Skeletal muscle tissue (tissue), 4 donors: ENCODE results near the gene MGME1. TPM values are rescaled to one million over a fixed set of nuclear protein-coding genes. Genes with fewer than 3 reads are reported as not detected.
A peak's percentile ranks its signal among the peaks of the same experiment; 100 is the strongest.

ENCODE experiments used
- H3K27ac ChIP-seq: one replicate; pipeline ENCODE4 v1.7.0; 2013; ENCODE audit warnings: mild to moderate bottlenecking, low read depth, low read length, inconsistent platforms
- H3K27me3 ChIP-seq, 3 donors: one replicate each; pipeline ENCODE4 v1.7.0; 2013; ENCODE audit warnings: low read length in 3 of 3; ENCODE audit not compliant: control insufficient read depth in 3 of 3, insufficient read depth in 3 of 3
- H3K36me3 ChIP-seq, 3 donors: one replicate each; pipeline ENCODE4 v1.7.0; 2013; ENCODE audit warnings: low read length in 3 of 3; ENCODE audit not compliant: control insufficient read depth in 3 of 3, insufficient read depth in 3 of 3
- H3K4me1 ChIP-seq, 3 donors: one replicate each; pipeline ENCODE4 v1.7.0; 2013; ENCODE audit warnings: low read length in 3 of 3, mild to moderate bottlenecking in 3 of 3; ENCODE audit not compliant: control insufficient read depth in 3 of 3, insufficient read depth in 3 of 3
- H3K4me3 ChIP-seq, 3 donors: one replicate each; pipeline ENCODE4 v1.7.0; 2013; ENCODE audit warnings: low read length in 3 of 3
- H3K9ac ChIP-seq, 3 donors: one replicate each; pipeline ENCODE4 v1.7.0; 2013; ENCODE audit warnings: low read length in 3 of 3, mild to moderate bottlenecking in 3 of 3, moderate library complexity in 2 of 3, low read depth in 1 of 3
- H3K9me3 ChIP-seq, 3 donors: one replicate each; pipeline ENCODE4 v1.7.0; 2013; ENCODE audit warnings: low read length in 3 of 3; ENCODE audit not compliant: control insufficient read depth in 3 of 3
- total RNA-seq: library from RNA; depleted of rRNA; stranded (reverse); fragments of >200 nt; gene quantifications from one replicate; pipeline ENCODE4 v1.2.3, GENCODE V29; 2014
- donor health status: Osteomylitis.

The MGME1 gene, protein sequence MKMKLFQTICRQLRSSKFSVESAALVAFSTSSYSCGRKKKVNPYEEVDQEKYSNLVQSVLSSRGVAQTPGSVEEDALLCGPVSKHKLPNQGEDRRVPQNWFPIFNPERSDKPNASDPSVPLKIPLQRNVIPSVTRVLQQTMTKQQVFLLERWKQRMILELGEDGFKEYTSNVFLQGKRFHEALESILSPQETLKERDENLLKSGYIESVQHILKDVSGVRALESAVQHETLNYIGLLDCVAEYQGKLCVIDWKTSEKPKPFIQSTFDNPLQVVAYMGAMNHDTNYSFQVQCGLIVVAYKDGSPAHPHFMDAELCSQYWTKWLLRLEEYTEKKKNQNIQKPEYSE
- total RNA-seq, result 6.8 TPM

DNA sequence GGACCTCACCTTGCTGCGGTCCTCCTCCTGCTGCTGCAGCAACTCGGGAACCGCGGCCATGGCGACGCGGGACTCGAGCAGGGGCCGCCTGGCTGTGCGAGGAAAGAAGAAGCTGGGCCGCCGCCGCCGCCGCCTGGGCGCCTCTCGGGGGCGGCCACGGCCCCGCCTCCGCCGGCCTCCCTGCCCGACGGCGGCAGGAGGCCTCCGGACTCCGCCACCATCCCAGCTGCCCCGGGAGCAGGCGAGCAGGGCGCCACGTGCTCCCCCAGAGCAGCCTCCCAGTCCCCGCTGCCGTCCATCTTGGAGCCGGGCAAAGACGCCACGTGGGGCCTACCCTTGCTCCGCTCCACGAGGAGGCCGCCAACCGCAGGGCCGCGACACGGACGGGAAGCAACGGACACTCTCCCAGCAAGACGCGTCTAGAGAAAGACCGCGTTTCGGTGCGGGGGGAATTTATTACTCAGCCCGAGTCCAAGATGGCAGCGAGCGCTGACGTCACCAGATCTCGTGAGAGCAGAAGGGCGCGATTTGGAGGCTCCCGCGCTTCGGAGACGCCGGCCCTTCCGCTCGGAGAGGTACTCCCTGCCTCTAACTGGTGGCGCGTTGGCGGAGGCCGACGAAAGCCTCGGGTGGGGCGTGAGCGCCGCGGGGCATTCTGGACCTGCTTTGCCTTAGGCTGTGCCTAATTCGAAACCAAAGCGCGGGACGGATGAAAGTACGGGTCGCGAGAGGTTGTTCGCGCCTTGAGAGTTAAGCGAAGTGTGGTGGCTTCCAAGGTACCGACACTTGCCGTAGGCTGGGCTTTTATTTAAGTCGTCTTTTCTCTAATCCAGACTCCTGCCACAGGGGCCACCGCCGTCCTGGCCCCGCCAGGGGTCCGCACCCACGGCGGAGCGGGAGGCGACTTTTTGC is at the start of gene MGME1, which contains the start of gene SNX5:
Gene MGME1, plus strand, starts transcription at position 653 of the 912 bp plus-strand sequence. CDS start 842 bp downstream, outside the sequence.
Gene SNX5, minus strand, starts transcription at position 429 of the 912 bp plus-strand sequence. Its CDS starts 369 bp downstream, at position 60.
- no peaks in the 10 kb centered on the region for H3K9me3 ChIP-seq
- H3K9ac ChIP-seq, result peak within 1 kb of the TSS; percentile 93 to 97 (median 95)
- no peaks in the 10 kb centered on the region for H3K27me3 ChIP-seq
- peak within 1 kb of the TSS; percentile 96 for H3K27ac ChIP-seq
- peaks cover 35 to 64% (median 48%) of the 10 kb centered on the region in 3 donors for H3K4me1 ChIP-seq
- H3K36me3 ChIP-seq, result peaks cover 0 to under 1% (median 0%) of the 10 kb centered on the region in 3 donors
- H3K4me3 ChIP-seq, result peak within 1 kb of the TSS; percentile 97 to 98 (median 98)

DNA sequence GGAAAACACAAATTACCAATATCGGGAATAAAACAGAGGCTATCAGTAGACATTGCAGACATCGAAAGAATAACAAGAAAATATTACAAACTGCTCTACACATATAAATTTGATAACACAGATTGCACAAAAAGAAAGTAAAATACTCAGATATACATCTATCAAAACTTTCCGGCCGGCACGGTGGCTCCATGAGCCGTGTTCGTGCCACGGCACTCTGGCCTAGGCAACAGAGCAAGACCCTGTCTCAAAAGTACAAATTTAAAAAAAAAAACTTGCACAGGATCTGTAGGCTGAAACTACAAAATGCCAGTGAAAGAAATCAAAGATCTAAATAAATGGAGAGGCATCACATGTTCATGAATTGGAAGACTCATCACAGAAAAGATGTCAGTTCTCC is 49.7 kb upstream of the MGME1 start:
- Histone ChIP-seq H3K4me1 (no peaks in the 10 kb centered on the region), H3K9ac (no peak overlapping the region), H3K4me3 (no peak overlapping the region), H3K27me3 (no peaks in the 10 kb centered on the region), H3K27ac (no peak overlapping the region), H3K9me3 (no peaks in the 10 kb centered on the region), H3K36me3 (no peaks in the 10 kb centered on the region)

DNA sequence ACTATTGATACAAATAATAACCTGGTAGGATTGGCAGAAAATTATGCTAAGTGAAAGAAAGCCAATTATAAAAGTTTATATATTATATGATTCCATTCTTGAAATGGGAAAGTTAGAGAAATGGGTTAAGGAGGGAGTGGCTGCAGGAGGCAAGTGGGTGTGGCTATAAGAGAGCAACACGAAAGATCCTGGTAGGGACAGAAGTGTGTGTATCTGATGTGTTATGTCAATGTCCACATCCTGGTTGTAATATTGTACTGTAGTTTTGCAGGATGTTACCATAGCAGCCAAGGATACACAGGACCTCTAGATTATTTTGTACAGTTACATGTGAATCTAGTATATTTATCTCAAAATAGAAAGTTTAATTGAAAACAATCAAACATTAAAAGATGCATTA is 47.0 kb upstream of the MGME1 start:
- Histone ChIP-seq H3K36me3 (no peaks in the 10 kb centered on the region), H3K4me3 (no peak overlapping the region), H3K4me1 (peaks cover 0 to 7% (median 0%) of the 10 kb centered on the region in 3 donors)

DNA sequence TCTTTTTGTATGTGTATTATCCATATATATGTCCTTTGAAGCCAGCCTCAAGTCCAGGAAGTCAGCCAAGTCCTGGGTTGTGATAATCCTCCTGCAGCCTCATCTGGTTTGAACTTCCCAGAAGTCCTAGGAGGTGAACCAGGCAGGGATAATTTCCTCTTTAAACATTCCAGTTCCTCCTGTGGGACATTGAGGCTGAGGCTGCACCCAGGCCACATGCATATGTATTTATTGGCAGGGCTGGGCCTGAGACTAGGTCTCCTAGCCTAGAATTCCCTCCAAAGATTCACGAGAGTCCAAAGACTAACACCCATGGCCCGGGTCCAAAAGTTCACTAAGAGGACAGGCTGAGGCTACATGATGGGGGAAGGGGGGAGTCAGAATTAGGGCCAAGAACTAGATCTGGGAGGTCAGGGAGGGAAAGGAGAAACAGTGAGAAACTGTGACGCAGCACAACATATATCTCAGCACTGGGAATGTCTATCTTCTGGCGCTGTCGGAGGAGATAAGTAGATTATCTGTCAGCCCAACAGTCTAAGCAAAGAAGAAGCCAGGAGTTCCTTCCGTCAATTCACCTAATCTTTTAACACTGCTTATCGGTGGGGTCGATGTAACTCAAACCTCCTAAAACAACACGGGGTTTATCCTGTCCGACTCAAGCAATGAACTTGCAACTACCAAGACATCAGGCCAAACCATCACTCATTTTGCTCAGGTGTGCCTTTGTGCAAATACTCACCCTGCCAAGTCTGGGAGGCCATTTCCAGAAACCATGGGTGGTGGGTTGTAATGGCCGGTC is 43.5 kb upstream of the MGME1 start:
- Histone ChIP-seq H3K9me3 (no peaks in the 10 kb centered on the region), H3K36me3 (no peaks in the 10 kb centered on the region), H3K27me3 (no peaks in the 10 kb centered on the region), H3K27ac (no peak overlapping the region), H3K4me1 (peaks cover 14 to 20% (median 19%) of the 10 kb centered on the region in 3 donors), H3K4me3 (no peak overlapping the region), H3K9ac (no peak overlapping the region)

More for the DNA sequence above, 47.0 kb upstream of the MGME1 start:
- no peaks in the 10 kb centered on the region for H3K27me3 ChIP-seq
- H3K9me3 ChIP-seq, result no peaks in the 10 kb centered on the region
- H3K9ac ChIP-seq, result no peak overlapping the region
- no peak overlapping the region for H3K27ac ChIP-seq

DNA sequence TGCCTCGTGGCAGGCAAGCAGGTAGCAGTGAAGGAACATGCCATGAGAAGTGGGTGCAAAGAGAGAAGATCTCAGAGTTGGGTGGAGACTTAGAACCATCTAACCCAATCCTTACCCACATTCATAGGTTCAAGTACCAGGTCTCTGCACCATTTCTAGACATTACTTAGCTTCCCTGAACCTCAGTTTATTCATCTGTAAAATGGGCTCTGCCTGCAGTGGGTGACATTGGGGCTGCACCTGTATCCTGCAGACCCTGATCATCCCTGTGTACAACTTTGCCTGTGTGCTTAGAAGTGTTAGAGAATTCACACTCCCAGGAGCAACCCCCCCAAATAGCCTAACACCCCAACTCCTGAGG is 42.9 kb upstream of the MGME1 start:
- H3K27me3 ChIP-seq, result no peaks in the 10 kb centered on the region
- no peak overlapping the region for H3K27ac ChIP-seq
- H3K9ac ChIP-seq, result no peak overlapping the region
- H3K9me3 ChIP-seq, result no peaks in the 10 kb centered on the region
- no peaks in the 10 kb centered on the region for H3K36me3 ChIP-seq
- no peak overlapping the region for H3K4me3 ChIP-seq
- H3K4me1 ChIP-seq, result peaks cover 14 to 20% (median 19%) of the 10 kb centered on the region in 3 donors

DNA sequence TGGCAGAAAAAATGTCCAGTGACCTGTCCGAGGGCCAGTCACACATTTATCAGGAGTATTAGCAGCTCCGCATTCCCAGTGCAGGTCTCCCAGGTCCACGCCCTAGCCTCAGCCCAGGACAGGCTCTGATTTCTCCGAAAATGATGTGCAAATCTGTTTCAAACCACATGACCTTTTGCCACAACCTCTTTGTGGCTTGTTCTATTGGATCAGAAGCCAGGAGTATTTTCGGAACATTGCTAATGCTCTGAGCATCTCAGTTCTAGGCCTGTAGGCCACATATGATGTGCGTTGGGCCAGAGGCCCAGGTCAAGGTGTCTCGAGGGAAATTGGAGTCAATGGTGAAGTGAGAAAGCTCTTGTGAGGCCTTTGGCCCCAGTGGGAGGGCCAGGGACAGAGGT is 40.6 kb upstream of the MGME1 start:
- H3K36me3 ChIP-seq, result no peaks in the 10 kb centered on the region
- peaks cover 24 to 29% (median 27%) of the 10 kb centered on the region in 3 donors for H3K4me1 ChIP-seq
- no peaks in the 10 kb centered on the region for H3K9me3 ChIP-seq
- H3K27ac ChIP-seq, result peak overlapping the region; percentile 81
- H3K27me3 ChIP-seq, result no peaks in the 10 kb centered on the region
- peak overlapping the region in 1 of 3 donors; percentile 25 for H3K9ac ChIP-seq
- no peak overlapping the region for H3K4me3 ChIP-seq

DNA sequence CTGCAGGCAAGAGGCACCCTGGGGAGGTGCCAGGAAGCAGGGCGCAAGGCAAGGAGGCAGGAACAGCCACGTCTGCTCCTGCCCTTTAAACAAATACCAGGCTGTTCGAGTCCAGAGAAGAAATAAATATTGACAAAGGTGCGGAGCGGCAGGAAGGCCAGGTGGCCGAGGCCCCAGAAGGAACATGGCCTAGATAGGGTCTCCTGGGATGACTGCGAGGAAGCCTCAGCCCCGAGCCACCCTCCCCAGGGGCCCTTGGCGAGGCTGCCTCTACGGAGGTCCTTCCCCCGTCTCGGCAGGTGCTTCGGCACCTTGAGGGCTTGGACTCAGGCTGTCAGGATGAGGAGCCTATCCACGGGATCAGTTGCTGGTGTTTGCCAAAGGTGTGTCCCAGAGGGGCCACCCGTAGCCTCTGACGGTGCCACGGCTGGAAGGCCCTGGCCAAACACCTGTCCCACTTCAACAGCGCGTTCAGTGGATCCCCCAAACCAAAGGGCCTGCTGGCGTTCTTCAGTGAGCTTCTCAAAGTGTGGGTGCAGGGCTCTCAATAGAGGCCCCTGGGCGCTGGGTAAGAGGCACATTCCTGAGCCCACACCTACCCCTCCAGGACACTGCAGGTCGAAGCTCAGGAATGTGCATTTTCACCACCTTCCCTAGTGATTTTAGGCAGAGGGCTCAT is 40.0 kb upstream of the MGME1 start:
- Histone ChIP-seq H3K4me1 (peaks cover 24 to 31% (median 28%) of the 10 kb centered on the region in 3 donors), H3K9ac (peak overlapping the region in 2 of 3 donors; percentile 23 to 25), H3K27ac (peak overlapping the region; percentile 81), H3K27me3 (no peaks in the 10 kb centered on the region), H3K9me3 (no peaks in the 10 kb centered on the region), H3K4me3 (no peak overlapping the region), H3K36me3 (no peaks in the 10 kb centered on the region)

DNA sequence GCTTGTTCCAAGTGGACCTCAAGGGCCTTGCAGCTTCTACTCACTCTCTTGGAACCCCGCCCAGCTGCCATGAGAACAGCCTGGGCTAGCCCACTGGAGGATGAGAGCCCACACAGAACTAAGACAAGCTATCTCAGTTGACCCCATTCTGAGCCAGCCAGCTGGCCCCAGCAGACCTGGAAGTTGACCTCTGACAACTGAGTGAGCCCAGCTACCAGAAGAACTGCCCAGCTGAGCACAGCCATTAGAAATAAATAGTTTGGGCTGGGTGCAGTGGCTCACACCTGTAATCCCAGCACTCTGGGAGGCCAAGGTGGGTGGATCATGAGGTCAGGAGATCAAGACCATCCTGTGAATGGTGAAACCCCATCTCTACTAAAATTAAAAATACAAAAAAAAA is 37.3 kb upstream of the MGME1 start:
- Histone ChIP-seq H3K27me3 (no peaks in the 10 kb centered on the region), H3K4me1 (peaks cover 32 to 36% (median 34%) of the 10 kb centered on the region in 3 donors), H3K9ac (no peak overlapping the region)

DNA sequence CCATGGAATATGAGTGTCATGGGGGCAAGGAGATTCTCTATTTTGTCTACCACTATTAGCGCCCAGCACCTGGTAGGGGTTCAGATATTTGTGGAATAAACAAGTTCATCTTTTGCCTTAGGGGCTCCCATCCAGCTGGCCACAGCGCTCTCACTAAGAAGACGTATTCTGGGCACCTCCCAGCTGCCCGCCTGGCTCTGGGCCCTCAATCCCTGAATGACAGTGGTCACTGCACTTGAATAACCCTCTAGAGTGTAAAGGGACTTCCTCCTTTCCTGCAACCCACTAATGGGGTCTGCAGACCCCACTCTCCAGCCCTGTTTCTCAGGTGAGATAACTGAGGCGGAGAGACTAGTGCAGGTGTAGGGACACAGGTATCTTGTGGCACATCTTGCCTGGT is 36.4 kb upstream of the MGME1 start:
- H3K9me3 ChIP-seq, result no peaks in the 10 kb centered on the region
- H3K9ac ChIP-seq, result no peak overlapping the region
- peaks cover 41 to 45% (median 42%) of the 10 kb centered on the region in 3 donors for H3K4me1 ChIP-seq
- H3K27me3 ChIP-seq, result no peaks in the 10 kb centered on the region
- H3K4me3 ChIP-seq, result no peak overlapping the region
- H3K27ac ChIP-seq, result no peak overlapping the region
- no peaks in the 10 kb centered on the region for H3K36me3 ChIP-seq

More for the DNA sequence above, 37.3 kb upstream of the MGME1 start:
- H3K27ac ChIP-seq, result no peak overlapping the region
- H3K36me3 ChIP-seq, result no peaks in the 10 kb centered on the region
- no peaks in the 10 kb centered on the region for H3K9me3 ChIP-seq
- H3K4me3 ChIP-seq, result no peak overlapping the region
